HCT116 (cell line): Measurements from ENCODE around the gene PDLIM4. TPM values are rescaled to one million over a fixed set of nuclear protein-coding genes. Genes with fewer than 3 reads are reported as not detected.

Source experiments
- ATAC-seq: fragments of 200-7000 bp; cut with Tn5 transposase; 2 replicates; pipeline ENCODE4 v1.9.1; 2020; ENCODE audit warnings: mild to moderate bottlenecking, moderate library complexity
- BruUV-seq: library from RNA; stranded (reverse); fragments of 400-500 nt; replicated peaks from 2 replicates; lab custom pipeline; 2021; lab: Mats Ljungman, UMichigan
- CTCF ChIA-PET: fragments of 300-600 bp; sonication (Branson Sonifier 250); formaldehyde crosslinking; loops from one replicate; lab custom pipeline; 2021; ENCODE audit warnings: antibody characterized with exemption; lab: Charles Lee
- POLR2A ChIA-PET: fragments of 300-600, 350-600 bp; sonication (Branson Sonifier 250); formaldehyde crosslinking; loops from one replicate; lab custom pipeline; 2021; ENCODE audit warnings: antibody characterized with exemption; lab: Charles Lee
- RAD21 ChIA-PET, 2 experiments: fragments of 300-600 bp; sonication (Branson Sonifier 250); formaldehyde crosslinking; loops; one replicate each; lab custom pipeline; 2023; ENCODE audit warnings: low total read pairs in 2 of 2; ENCODE audit not compliant: uncharacterized antibody in 2 of 2, unreplicated experiment in 2 of 2, low non-redundant PET in 1 of 2; lab: Charles Lee
- DNase-seq: peaks from one replicate; pipeline ENCODE4 v3.0.0-alpha.2; 2010; ENCODE audit warnings: low read depth, low spot score
- H2AFZ ChIP-seq: fragments of 200-600 bp; shearing (Covaris generic), sonication (generic); 2 replicates; pipeline ENCODE4 v1.6.1; 2017; ENCODE audit warnings: low read depth, mixed run types, mixed read lengths, antibody characterized with exemption, low read length; ENCODE audit not compliant: poor library complexity, severe bottlenecking
- H3K27ac ChIP-seq: 2 replicates; pipeline ENCODE4 v1.5.1; 2012; ENCODE audit warnings: low read depth, low read length
- H3K27me3 ChIP-seq: fragments of 200-600 bp; sonication (generic); 2 replicates; pipeline ENCODE4 v1.6.1; 2016; ENCODE audit warnings: mixed run types, low read length, mixed read lengths; ENCODE audit not compliant: insufficient read depth
- H3K36me3 ChIP-seq, 2 experiments: fragments of 200-500 bp in 1 of 2; fragments of 200-600 bp in 1 of 2; sonication (Bioruptor generic) in 1 of 2; sonication (generic) in 1 of 2; 2 replicates each; pipeline versions ENCODE4 v1.5.1 to v1.6.1; 2014 to 2016; ENCODE audit warnings: low read length in 2 of 2, inconsistent platforms in 1 of 2, mixed read lengths in 1 of 2, mixed run types in 1 of 2; ENCODE audit not compliant: insufficient read depth in 2 of 2, control insufficient read depth in 1 of 2
- H3K4me1 ChIP-seq, 2 experiments: fragments of 200-600 bp in 1 of 2; sonication (generic) in 1 of 2; 2 replicates each; pipeline versions ENCODE4 v1.5.1 to v1.6.1; 2012 to 2017; ENCODE audit warnings: low read length in 2 of 2, inconsistent platforms in 1 of 2, mild to moderate bottlenecking in 1 of 2, mixed read lengths in 1 of 2, mixed run types in 1 of 2, moderate library complexity in 1 of 2; ENCODE audit not compliant: insufficient read depth in 2 of 2, control insufficient read depth in 1 of 2
- H3K4me2 ChIP-seq: fragments of 200-600 bp; sonication (generic); 2 replicates; pipeline ENCODE4 v1.6.1; 2017; ENCODE audit warnings: mixed run types, low read length, mixed read lengths
- H3K4me3 ChIP-seq, 2 experiments: fragments of 200-600 bp in 1 of 2; sonication (generic) in 1 of 2; replicated peaks in 1 of 2; 2 replicates each; pipeline ENCODE4 v1.5.1; 2011 to 2016; ENCODE audit warnings: low read length in 2 of 2, control low read depth in 1 of 2, low read depth in 1 of 2, mild to moderate bottlenecking in 1 of 2, mixed read lengths in 1 of 2, mixed run types in 1 of 2
- H3K79me2 ChIP-seq: fragments of 200-600 bp; sonication (generic); 2 replicates; pipeline ENCODE4 v1.6.1; 2017; ENCODE audit warnings: mild to moderate bottlenecking, mixed run types, low read length, moderate library complexity, mixed read lengths; ENCODE audit not compliant: insufficient read depth
- H3K9ac ChIP-seq: fragments of 200-600 bp; sonication (generic); 2 replicates; pipeline ENCODE4 v1.6.1; 2016; ENCODE audit warnings: low read length, mixed read lengths
- H3K9me2 ChIP-seq: fragments of 200-600 bp; sonication (generic), shearing (Covaris generic); 2 replicates; pipeline ENCODE4 v1.6.1; 2017; ENCODE audit warnings: mixed run types, mild to moderate bottlenecking, moderate library complexity; ENCODE audit not compliant: insufficient read depth
- H3K9me3 ChIP-seq, 2 experiments: fragments of 200-500 bp in 1 of 2; fragments of 200-600 bp in 1 of 2; sonication (Bioruptor generic) in 1 of 2; sonication (generic) in 1 of 2; 2 replicates each; pipeline ENCODE4 v1.6.1; 2014 to 2017; ENCODE audit warnings: low read length in 2 of 2, mixed read lengths in 2 of 2, inconsistent platforms in 1 of 2, low read depth in 1 of 2, mild to moderate bottlenecking in 1 of 2, mixed run types in 1 of 2, moderate library complexity in 1 of 2; ENCODE audit not compliant: control insufficient read depth in 1 of 2, insufficient read depth in 1 of 2
- H4K20me1 ChIP-seq: fragments of 200-600 bp; sonication (generic), shearing (Covaris generic); 2 replicates; pipeline ENCODE4 v1.6.1; 2017; ENCODE audit warnings: mixed run types, mild to moderate bottlenecking, moderate library complexity; ENCODE audit not compliant: insufficient read depth
- ATF3 ChIP-seq: IDR thresholded peaks from 2 replicates; pipeline ENCODE4 v1.6.1; 2012
- CBX3 ChIP-seq: IDR thresholded peaks from 2 replicates; pipeline ENCODE4 v1.6.1; 2012; ENCODE audit warnings: low read depth
- CTCF ChIP-seq, 3 experiments: fragments of 200-600 bp in 1 of 3; sonication (generic) in 1 of 3; IDR thresholded peaks in 2 of 3; conservative IDR thresholded peaks in 1 of 3; 2 replicates each; pipeline ENCODE4 v1.5.1; 2012 to 2017; ENCODE audit warnings: low read depth in 2 of 3, low read length in 2 of 3, antibody characterized with exemption in 1 of 3, borderline replicate concordance in 1 of 3, control low read depth in 1 of 3, mild to moderate bottlenecking in 1 of 3, mixed read lengths in 1 of 3, mixed run types in 1 of 3, moderate library complexity in 1 of 3; ENCODE audit not compliant: insufficient read depth in 1 of 3
- EGR1 ChIP-seq: IDR thresholded peaks from 2 replicates; pipeline ENCODE4 v1.6.1; 2012; ENCODE audit warnings: low read depth
- EZH2 ChIP-seq: fragments of 200-600 bp; sonication (generic); IDR thresholded peaks from 2 replicates; pipeline ENCODE4 v1.6.1; 2017; ENCODE audit warnings: antibody characterized with exemption, mixed run types
- EZH2phosphoT487 ChIP-seq: fragments of 200-600 bp; IDR thresholded peaks from 2 replicates; pipeline ENCODE4 v1.6.1; 2018; ENCODE audit warnings: antibody characterized with exemption, borderline replicate concordance
- FOSL1 ChIP-seq: IDR thresholded peaks from 2 replicates; pipeline ENCODE4 v1.6.1; 2012; ENCODE audit warnings: low read depth
- JUND ChIP-seq: IDR thresholded peaks from 2 replicates; pipeline ENCODE4 v1.6.1; 2012
- MAX ChIP-seq: IDR thresholded peaks from 2 replicates; pipeline ENCODE4 v1.6.1; 2012
- POLR2A ChIP-seq: IDR thresholded peaks from 2 replicates; pipeline ENCODE4 v1.7.0; 2011; ENCODE audit warnings: borderline replicate concordance; ENCODE audit not compliant: insufficient read depth, insufficient read length; ENCODE audit errors: extremely low read depth
- POLR2AphosphoS5 ChIP-seq: IDR thresholded peaks from 2 replicates; pipeline ENCODE4 v1.6.1; 2011; ENCODE audit warnings: mild to moderate bottlenecking, low read depth, low read length, moderate library complexity
- RAD21 ChIP-seq: IDR thresholded peaks from 2 replicates; pipeline ENCODE4 v1.6.1; 2012; ENCODE audit warnings: low read depth, mild to moderate bottlenecking
- REST ChIP-seq: IDR thresholded peaks from 2 replicates; pipeline ENCODE4 v1.6.1; 2012; ENCODE audit warnings: low read depth
- SIN3A ChIP-seq: IDR thresholded peaks from 2 replicates; pipeline ENCODE4 v1.6.1; 2012; ENCODE audit warnings: low read depth
- SRF ChIP-seq: IDR thresholded peaks from 2 replicates; pipeline ENCODE4 v1.6.1; 2012; ENCODE audit warnings: low read depth
- TCF7L2 ChIP-seq: IDR thresholded peaks from 2 replicates; pipeline ENCODE4 v1.7.0; 2011; ENCODE audit warnings: borderline replicate concordance, inconsistent platforms; ENCODE audit not compliant: insufficient read depth, insufficient read length; ENCODE audit errors: extremely low read depth
- YY1 ChIP-seq: IDR thresholded peaks from 2 replicates; pipeline ENCODE4 v1.6.1; 2011; ENCODE audit warnings: low read length, low read depth, moderate library complexity, mild to moderate bottlenecking; ENCODE audit not compliant: insufficient replicate concordance; ENCODE audit errors: extremely low read depth
- ZBTB33 ChIP-seq: IDR thresholded peaks from 2 replicates; pipeline ENCODE4 v1.6.1; 2011; ENCODE audit warnings: mild to moderate bottlenecking, low read length, moderate library complexity; ENCODE audit not compliant: insufficient replicate concordance; ENCODE audit errors: extremely low read depth
- ZFX ChIP-seq: fragments of 450-650 bp; IDR thresholded peaks from 2 replicates; pipeline ENCODE4 v1.6.1; 2017
- intact Hi-C: fragments of 100-400 bp; cut with micrococcal nuclease; formaldehyde crosslinking; loops from 2 replicates; pipeline ENCODE4 v1.10.0; 2022
- total RNA-seq: library from RNA; stranded (reverse); gene quantifications from one replicate; pipeline ENCODE4 v1.2.1, GENCODE V29; 2021; ENCODE audit not compliant: unreplicated experiment

The PDLIM4 gene
- total RNA-seq, 1 experiment from 2014 or later: not detected

GRCh38 chr5:132263548-132264261, 6.2 kb downstream of the PDLIM4 start:
- no peak for ATAC-seq
- RAD21 ChIA-PET: no interaction called here
- POLR2A ChIA-PET: no interaction called here

More at GRCh38 chr5:132263548-132264261, 6.2 kb downstream of the PDLIM4 start:
- no peak for DNase-seq
- Histone ChIP-seq H3K79me2 (no peaks in the 10 kb centered on the region), H3K9me2 (no peaks in the 10 kb centered on the region), H3K9me3 (no peaks in the 10 kb centered on the region), H3K4me2 (peak overlapping the region; percentile 20; the same call in 1 of the 2 replicates), H3K9ac (no peak overlapping the region), H3K4me1 (peaks cover 27 to 71% of the 10 kb centered on the region in 2 experiments), H4K20me1 (no peaks in the 10 kb centered on the region), H3K27ac (no peak overlapping the region), H2AFZ (no peak overlapping the region), H3K36me3 (no peaks in the 10 kb centered on the region), H3K4me3 (no peak overlapping the region), H3K27me3 (no peaks in the 10 kb centered on the region)
- no TSS peak for BruUV-seq
- intact Hi-C loops: no loop called here
- CTCF ChIA-PET: interaction anchor here (1.0 to 1.2 kb wide), 2 partner anchors 25 to 26 kb away, joined by 3 to 4 read pairs; no protein-coding TSS in a partner anchor
- TF ChIP-seq YY1: no peak
- TF ChIP-seq POLR2A: no peak
- TF ChIP-seq MAX: no peak
- no peak for TF ChIP-seq JUND
- TF ChIP-seq REST: no peak
- no peak for TF ChIP-seq CBX3
- TF ChIP-seq SIN3A: no peak
- no peak for TF ChIP-seq TCF7L2
- TF ChIP-seq FOSL1: no peak
- TF ChIP-seq POLR2AphosphoS5: no peak
- TF ChIP-seq ATF3: no peak
- TF ChIP-seq RAD21: no peak
- TF ChIP-seq SRF: no peak
- TF ChIP-seq EZH2phosphoT487: no peak
- TF ChIP-seq CTCF (IDR thresholded peaks at IDR 0.05 in 2 of 3, conservative IDR thresholded peaks at IDR 0.05 in 1 of 3; ENCODE audit: borderline replicate concordance in 1 of 3, insufficient read depth in 1 of 3, low read depth in 2 of 3, low read length in 2 of 3): no peak
- no peak for TF ChIP-seq EZH2
- TF ChIP-seq EGR1: no peak
- TF ChIP-seq ZBTB33: no peak
- no peak for TF ChIP-seq ZFX
